Activated T-cell treated with anti-CD3 and anti-CD28 coated beads, Interleukin-2, amount 50 U/mL, for 24 hours (primary cell): ENCODE data around the gene MTR.
"Not testable (repeated sequence)": the region's sequence is repeated elsewhere in the genome, so short reads cannot be mapped to it uniquely, and the experiment has no call there.

Experiments used
- DNase-seq: peaks from one replicate; pipeline ENCODE4 v3.0.0-alpha.2; 2020
- H3K27ac Mint-ChIP-seq: 2 replicates; pipeline ENCODE4 v1.8.0; 2020; ENCODE audit warnings: mild to moderate bottlenecking, mixed read lengths
- H3K27me3 Mint-ChIP-seq: 2 replicates; pipeline ENCODE4 v1.8.0; 2020; ENCODE audit warnings: mixed read lengths
- H3K36me3 Mint-ChIP-seq: 2 replicates; pipeline ENCODE4 v1.8.0; 2020; ENCODE audit warnings: low read depth, mixed read lengths
- H3K4me1 Mint-ChIP-seq: 2 replicates; pipeline ENCODE4 v1.8.0; 2020; ENCODE audit warnings: low read depth, mixed read lengths
- H3K4me3 Mint-ChIP-seq: 2 replicates; pipeline ENCODE4 v1.8.0; 2020; ENCODE audit warnings: mild to moderate bottlenecking, moderate library complexity, mixed read lengths
- H3K9me3 Mint-ChIP-seq: 2 replicates; pipeline ENCODE4 v1.8.0; 2020; ENCODE audit warnings: mixed read lengths

The MTR gene

GRCh38 chr1:236854605-236854983 is 59.5 kb downstream of the MTR start:
- Mint-ChIP-seq H3K4me1 (peaks cover 11% of the 10 kb centered on the region), H3K4me3 (no peak overlapping the region), H3K27me3 (no peaks in the 10 kb centered on the region), H3K27ac (no peak overlapping the region), H3K9me3 (peaks cover 4% of the 10 kb centered on the region), H3K36me3 (peaks cover 89% of the 10 kb centered on the region)
- no peak for DNase-seq

- not testable (repeated sequence) for H3K27me3 Mint-ChIP-seq, H3K4me3 Mint-ChIP-seq, DNase-seq, H3K27ac Mint-ChIP-seq, H3K9me3 Mint-ChIP-seq
- H3K4me1 Mint-ChIP-seq = peaks cover 22% of the 10 kb centered on the region
- H3K36me3 Mint-ChIP-seq = peaks cover 94% of the 10 kb centered on the region
Observed at GRCh38 chr1:236856649-236857048, 61.6 kb downstream of the MTR start.

GRCh38 chr1:236858165-236858564 is 63.1 kb downstream of the MTR start:
- H3K4me1 Mint-ChIP-seq = peaks cover 37% of the 10 kb centered on the region
- H3K36me3 Mint-ChIP-seq = peaks cover 97% of the 10 kb centered on the region
- H3K27me3 Mint-ChIP-seq = no peaks in the 10 kb centered on the region
- no peak overlapping the region for H3K4me3 Mint-ChIP-seq
- H3K9me3 Mint-ChIP-seq = peaks cover 4% of the 10 kb centered on the region
- no peak for DNase-seq
- H3K27ac Mint-ChIP-seq = peak overlapping the region; percentile 28

GRCh38 chr1:236860101-236860500 is 65.0 kb downstream of the MTR start:
- H3K27me3 Mint-ChIP-seq = no peaks in the 10 kb centered on the region
- H3K36me3 Mint-ChIP-seq = peaks cover 96% of the 10 kb centered on the region
- H3K4me3 Mint-ChIP-seq = no peak overlapping the region
- H3K9me3 Mint-ChIP-seq = peaks cover 4% of the 10 kb centered on the region
- no peak overlapping the region for H3K27ac Mint-ChIP-seq
- DNase-seq = no peak
- H3K4me1 Mint-ChIP-seq = peaks cover 39% of the 10 kb centered on the region

- peaks cover 4% of the 10 kb centered on the region for H3K9me3 Mint-ChIP-seq
- H3K27ac Mint-ChIP-seq = no peak overlapping the region
- H3K36me3 Mint-ChIP-seq = peaks cover 96% of the 10 kb centered on the region
- no peaks in the 10 kb centered on the region for H3K27me3 Mint-ChIP-seq
- peaks cover 39% of the 10 kb centered on the region for H3K4me1 Mint-ChIP-seq
- H3K4me3 Mint-ChIP-seq = no peak overlapping the region
- DNase-seq = no peak
Observed at GRCh38 chr1:236860674-236861073, 65.6 kb downstream of the MTR start.

- Mint-ChIP-seq H3K27me3 (no peaks in the 10 kb centered on the region), H3K27ac (peak overlapping the region; percentile 65), H3K4me1 (peaks cover 39% of the 10 kb centered on the region), H3K36me3 (peaks cover 97% of the 10 kb centered on the region), H3K9me3 (peaks cover 4% of the 10 kb centered on the region), H3K4me3 (no peak overlapping the region)
- DNase-seq = no peak
Observed at GRCh38 chr1:236861560-236862218, 66.6 kb downstream of the MTR start.

GRCh38 chr1:236862219-236862591 is 67.1 kb downstream of the MTR start:
- Mint-ChIP-seq H3K27ac (peak overlapping the region; percentile 64), H3K4me1 (peaks cover 39% of the 10 kb centered on the region), H3K9me3 (peaks cover 4% of the 10 kb centered on the region), H3K36me3 (peaks cover 97% of the 10 kb centered on the region), H3K4me3 (no peak overlapping the region), H3K27me3 (no peaks in the 10 kb centered on the region)
- no peak for DNase-seq

- Mint-ChIP-seq H3K36me3 (peaks cover 97% of the 10 kb centered on the region), H3K9me3 (peaks cover 2% of the 10 kb centered on the region), H3K27me3 (no peaks in the 10 kb centered on the region), H3K4me3 (no peak overlapping the region), H3K27ac (peak overlapping the region; percentile 64), H3K4me1 (peaks cover 37% of the 10 kb centered on the region)
- no peak for DNase-seq
Observed at GRCh38 chr1:236862615-236863211, 67.6 kb downstream of the MTR start.

- H3K4me1 Mint-ChIP-seq = peaks cover 28% of the 10 kb centered on the region
- H3K27ac Mint-ChIP-seq = peak overlapping the region; percentile 53
- no peak for DNase-seq
- H3K27me3 Mint-ChIP-seq = no peaks in the 10 kb centered on the region
- no peaks in the 10 kb centered on the region for H3K9me3 Mint-ChIP-seq
- peaks cover 96% of the 10 kb centered on the region for H3K36me3 Mint-ChIP-seq
- H3K4me3 Mint-ChIP-seq = no peak overlapping the region
Observed at GRCh38 chr1:236864211-236864610, 69.1 kb downstream of the MTR start.

GRCh38 chr1:236864996-236865817 is 70.1 kb downstream of the MTR start:
- no peak for DNase-seq
- H3K4me3 Mint-ChIP-seq = no peak overlapping the region
- peak overlapping the region; percentile 62 for H3K27ac Mint-ChIP-seq
- no peaks in the 10 kb centered on the region for H3K27me3 Mint-ChIP-seq
- H3K9me3 Mint-ChIP-seq = no peaks in the 10 kb centered on the region
- H3K4me1 Mint-ChIP-seq = peaks cover 26% of the 10 kb centered on the region
- H3K36me3 Mint-ChIP-seq = peaks cover 95% of the 10 kb centered on the region

- H3K27ac Mint-ChIP-seq = peak overlapping the region; percentile 62
- peaks cover 95% of the 10 kb centered on the region for H3K36me3 Mint-ChIP-seq
- no peak for DNase-seq
- H3K4me3 Mint-ChIP-seq = no peak overlapping the region
- H3K4me1 Mint-ChIP-seq = peaks cover 27% of the 10 kb centered on the region
- H3K9me3 Mint-ChIP-seq = no peaks in the 10 kb centered on the region
- no peaks in the 10 kb centered on the region for H3K27me3 Mint-ChIP-seq
Observed at GRCh38 chr1:236865818-236866155, 70.7 kb downstream of the MTR start.

GRCh38 chr1:236868625-236869467 is 73.8 kb downstream of the MTR start:
- peaks cover 3% of the 10 kb centered on the region for H3K4me1 Mint-ChIP-seq
- H3K4me3 Mint-ChIP-seq = no peak overlapping the region
- H3K36me3 Mint-ChIP-seq = peaks cover 95% of the 10 kb centered on the region
- H3K9me3 Mint-ChIP-seq = no peaks in the 10 kb centered on the region
- no peak overlapping the region for H3K27ac Mint-ChIP-seq
- DNase-seq = peak; percentile 44
- H3K27me3 Mint-ChIP-seq = no peaks in the 10 kb centered on the region

- peaks cover 95% of the 10 kb centered on the region for H3K36me3 Mint-ChIP-seq
- no peak overlapping the region for H3K27ac Mint-ChIP-seq
- H3K4me3 Mint-ChIP-seq = no peak overlapping the region
- no peak for DNase-seq
- peaks cover 3% of the 10 kb centered on the region for H3K4me1 Mint-ChIP-seq
- no peaks in the 10 kb centered on the region for H3K9me3 Mint-ChIP-seq
- H3K27me3 Mint-ChIP-seq = no peaks in the 10 kb centered on the region
Observed at GRCh38 chr1:236869911-236870310, 74.8 kb downstream of the MTR start.

GRCh38 chr1:236870721-236871120 is 75.6 kb downstream of the MTR start:
- Mint-ChIP-seq H3K4me1 (peaks cover 3% of the 10 kb centered on the region), H3K36me3 (peaks cover 95% of the 10 kb centered on the region), H3K27ac (no peak overlapping the region), H3K4me3 (no peak overlapping the region), H3K9me3 (no peaks in the 10 kb centered on the region), H3K27me3 (no peaks in the 10 kb centered on the region)
- DNase-seq = no peak
